Ishikawa (cell line): Measurements from ENCODE around the gene COX6B2.

Experiments
- EP300 ChIP-seq: IDR thresholded peaks from 2 replicates; pipeline ENCODE4 v1.6.1; 2012; ENCODE audit warnings: borderline replicate concordance
- MAX ChIP-seq: IDR thresholded peaks from 2 replicates; pipeline ENCODE4 v1.6.1; 2012
- RAD21 ChIP-seq: IDR thresholded peaks from 2 replicates; pipeline ENCODE4 v1.6.1; 2012; ENCODE audit warnings: low read depth
- YY1 ChIP-seq: IDR thresholded peaks from 2 replicates; pipeline ENCODE4 v1.6.1; 2012; ENCODE audit warnings: low read depth

GRCh38 chr19:55365245-55365644 is 10.7 kb upstream of the COX6B2 start:
- TF ChIP-seq MAX (no peak), YY1 (no peak), RAD21 (no peak), EP300 (no peak)
